Mesendoderm (in vitro differentiated cells): ENCODE data around the gene LMBRD1.

Experiments
- DNase-seq: peaks from one replicate; pipeline ENCODE4 v3.0.0; 2013
- H2AK5ac ChIP-seq: 2 replicates; pipeline ENCODE4 v1.6.1; 2013; ENCODE audit warnings: low read length, inconsistent platforms
- H2BK120ac ChIP-seq: 2 replicates; pipeline ENCODE4 v1.6.1; 2013; ENCODE audit warnings: low read depth, mild to moderate bottlenecking, low read length, moderate library complexity, mixed read lengths
- H2BK15ac ChIP-seq: replicated peaks from 2 replicates; pipeline ENCODE4 v1.6.1; 2013; ENCODE audit warnings: low read depth, mild to moderate bottlenecking, moderate library complexity
- H2BK5ac ChIP-seq: 2 replicates; pipeline ENCODE4 v1.6.1; 2013; ENCODE audit warnings: low read length, inconsistent platforms
- H3K18ac ChIP-seq: 2 replicates; pipeline ENCODE4 v1.6.1; 2013; ENCODE audit warnings: mild to moderate bottlenecking, low read length, mixed read lengths
- H3K23ac ChIP-seq: one replicate; pipeline ENCODE4 v1.6.1; 2013; ENCODE audit warnings: low read length
- H3K27ac ChIP-seq: 2 replicates; pipeline ENCODE4 v1.5.1; 2013; ENCODE audit warnings: low read depth, mild to moderate bottlenecking, inconsistent platforms, low read length, moderate library complexity
- H3K27me3 ChIP-seq: 2 replicates; pipeline ENCODE4 v1.6.1; 2013; ENCODE audit warnings: low read length, control low read depth, mild to moderate bottlenecking, inconsistent platforms; ENCODE audit not compliant: insufficient read depth, poor library complexity
- H3K36me3 ChIP-seq: 2 replicates; pipeline ENCODE4 v1.6.1; 2013; ENCODE audit warnings: low read length, inconsistent platforms; ENCODE audit not compliant: control insufficient read depth, insufficient read depth
- H3K4ac ChIP-seq: one replicate; pipeline ENCODE4 v1.6.1; 2013; ENCODE audit warnings: low read depth, mild to moderate bottlenecking, low read length, moderate library complexity
- H3K4me1 ChIP-seq: 2 replicates; pipeline ENCODE4 v1.6.1; 2013; ENCODE audit warnings: low read depth, low read length, inconsistent platforms; ENCODE audit not compliant: control insufficient read depth
- H3K4me2 ChIP-seq: 2 replicates; pipeline ENCODE4 v1.6.1; 2013; ENCODE audit warnings: low read length
- H3K4me3 ChIP-seq: 2 replicates; pipeline ENCODE4 v1.5.1; 2013; ENCODE audit warnings: mild to moderate bottlenecking, low read length
- H3K56ac ChIP-seq: one replicate; pipeline ENCODE4 v1.6.1; 2013; ENCODE audit warnings: low read length
- H3K79me1 ChIP-seq: 2 replicates; pipeline ENCODE4 v1.6.1; 2013; ENCODE audit warnings: low read length, inconsistent platforms
- H3K79me2 ChIP-seq: 2 replicates; pipeline ENCODE4 v1.6.1; 2013; ENCODE audit warnings: mild to moderate bottlenecking, low read length; ENCODE audit not compliant: control insufficient read depth, insufficient read depth
- H3K9ac ChIP-seq: 2 replicates; pipeline ENCODE4 v1.6.1; 2013; ENCODE audit warnings: low read length, inconsistent platforms
- H4K5ac ChIP-seq: one replicate; pipeline ENCODE4 v1.6.1; 2013; ENCODE audit warnings: low read length
- H4K8ac ChIP-seq: one replicate; pipeline ENCODE4 v1.6.1; 2013; ENCODE audit warnings: low read depth, mild to moderate bottlenecking, control low read depth, low read length, moderate library complexity
- WGBS: extraction: QIAGEN DNeasy Blood & Tissue Kit; methylation state at CpG from one replicate; pipeline ENCODE4 v1.1.7; 2013; ENCODE audit warnings: low lambda C conversion rate, missing lambda C conversion rate; ENCODE audit not compliant: insufficient coverage; ENCODE audit errors: extremely low coverage; 5-methylcytosine and 5-hydroxymethylcytosine counted together

Gene LMBRD1

DNA sequence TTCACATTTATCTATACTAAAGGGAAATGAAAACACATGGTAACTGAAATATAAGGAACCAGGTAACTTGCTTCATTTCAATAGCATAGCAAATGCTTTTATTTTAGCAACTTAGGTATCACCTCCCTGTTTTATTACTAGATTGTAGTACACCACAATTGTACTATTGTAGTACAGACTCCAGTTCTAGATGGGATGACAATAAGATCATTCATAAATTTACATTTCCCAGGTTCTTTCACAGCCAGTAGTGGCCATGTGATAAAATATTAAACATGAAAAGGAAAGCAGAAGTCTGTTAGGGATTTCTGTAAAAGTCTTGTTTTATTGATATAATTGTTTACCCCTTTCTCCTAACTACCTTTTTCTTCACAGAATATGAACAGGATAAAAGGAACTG lies 97.2 kb downstream of the LMBRD1 start:
- no peaks in the 10 kb centered on the region for H3K36me3 ChIP-seq
- no peak overlapping the region for H3K4me3 ChIP-seq
- no peak overlapping the region for H2AK5ac ChIP-seq
- no peak overlapping the region for H3K23ac ChIP-seq
- no peaks in the 10 kb centered on the region for H3K27me3 ChIP-seq
- no peaks in the 10 kb centered on the region for H3K79me1 ChIP-seq
- H3K18ac ChIP-seq = no peak overlapping the region
- H2BK5ac ChIP-seq = no peak overlapping the region
- no peak overlapping the region for H4K5ac ChIP-seq
- DNase-seq = no peak
- H3K4ac ChIP-seq = no peak overlapping the region
- H3K4me2 ChIP-seq = no peak overlapping the region
- H3K4me1 ChIP-seq = no peaks in the 10 kb centered on the region
- no peak overlapping the region for H2BK120ac ChIP-seq
- no peak overlapping the region for H2BK15ac ChIP-seq
- no peak overlapping the region for H3K9ac ChIP-seq
- no peaks in the 10 kb centered on the region for H3K79me2 ChIP-seq
- no peak overlapping the region for H4K8ac ChIP-seq
- H3K27ac ChIP-seq = no peak overlapping the region
- no peak overlapping the region for H3K56ac ChIP-seq

DNA sequence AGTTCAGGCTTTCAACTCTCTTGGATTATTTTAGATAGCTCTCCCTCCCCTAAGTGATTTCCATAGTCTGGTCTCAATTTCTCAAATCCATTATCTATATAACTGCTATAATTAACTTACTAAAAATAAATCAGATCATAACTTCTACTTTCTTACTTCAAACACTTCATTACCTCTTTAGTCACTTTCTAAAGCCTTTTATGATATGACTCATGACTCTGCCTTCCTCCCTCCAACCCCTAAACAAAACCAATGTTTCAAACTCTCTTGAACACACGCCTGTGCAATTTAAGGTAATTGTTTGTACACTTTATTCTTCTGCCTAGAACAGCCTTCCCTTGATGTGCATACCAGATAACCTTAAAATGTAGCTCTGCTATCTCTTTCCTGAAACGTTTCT lies 100.5 kb downstream of the LMBRD1 start:
- Histone ChIP-seq H3K4me3 (no peak overlapping the region), H3K79me2 (no peaks in the 10 kb centered on the region), H4K5ac (no peak overlapping the region), H3K9ac (no peak overlapping the region), H3K4me1 (no peaks in the 10 kb centered on the region), H2BK5ac (no peak overlapping the region), H3K18ac (no peak overlapping the region), H3K56ac (no peak overlapping the region), H2BK120ac (no peak overlapping the region), H3K27me3 (no peaks in the 10 kb centered on the region), H2BK15ac (no peak overlapping the region), H2AK5ac (no peak overlapping the region), H3K4me2 (no peak overlapping the region), H3K79me1 (no peaks in the 10 kb centered on the region), H3K4ac (no peak overlapping the region), H4K8ac (no peak overlapping the region), H3K27ac (no peak overlapping the region), H3K36me3 (no peaks in the 10 kb centered on the region), H3K23ac (no peak overlapping the region)
- WGBS = no CpG with 5 or more reads among the region's 2 CpGs
- DNase-seq = no peak

DNA sequence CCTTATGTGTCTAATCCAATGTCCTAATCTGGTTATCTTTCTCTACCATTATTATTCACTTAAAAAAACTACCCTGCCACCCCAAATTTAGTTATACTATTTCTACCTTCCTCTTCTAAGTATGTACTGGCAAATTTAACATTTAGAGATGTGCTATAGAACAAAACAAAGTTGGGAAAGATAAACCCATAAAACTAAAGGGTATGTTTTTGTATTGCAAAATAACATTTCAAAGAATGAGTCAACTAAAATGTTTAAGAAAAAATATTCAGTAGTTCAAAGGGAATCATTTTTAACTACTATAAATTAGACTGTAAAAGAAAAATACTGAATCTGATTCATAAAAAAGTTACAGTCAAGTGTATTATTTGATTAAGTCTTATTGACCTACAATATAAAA lies 103.0 kb downstream of the LMBRD1 start:
- Histone ChIP-seq H3K9ac (no peak overlapping the region), H2BK15ac (no peak overlapping the region), H3K4me2 (no peak overlapping the region), H4K5ac (no peak overlapping the region), H3K4ac (no peak overlapping the region), H4K8ac (no peak overlapping the region), H3K4me1 (no peaks in the 10 kb centered on the region), H3K79me1 (no peaks in the 10 kb centered on the region), H2AK5ac (no peak overlapping the region), H3K27me3 (no peaks in the 10 kb centered on the region), H3K36me3 (no peaks in the 10 kb centered on the region), H3K4me3 (no peak overlapping the region), H3K79me2 (no peaks in the 10 kb centered on the region), H2BK5ac (no peak overlapping the region), H3K23ac (no peak overlapping the region), H2BK120ac (no peak overlapping the region), H3K18ac (no peak overlapping the region), H3K56ac (no peak overlapping the region), H3K27ac (no peak overlapping the region)
- DNase-seq = no peak

DNA sequence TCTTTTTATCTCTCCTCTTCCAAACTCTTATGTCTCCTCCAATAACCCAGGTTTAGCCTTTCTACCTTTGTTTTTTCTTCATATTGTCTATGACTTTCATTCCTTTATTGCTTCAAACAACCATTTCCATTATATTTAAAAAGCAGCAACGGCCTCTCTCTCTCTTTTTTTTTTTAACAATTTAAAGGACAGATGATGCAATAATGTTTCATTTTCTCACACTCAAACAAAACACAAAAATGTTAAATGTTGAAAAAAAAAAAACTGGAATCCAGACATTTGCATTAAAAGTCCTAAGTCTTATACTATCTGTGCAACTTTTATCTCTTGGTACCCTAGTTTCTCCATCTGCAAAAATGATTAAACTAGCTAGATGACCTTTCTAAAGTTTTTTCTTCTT lies 105.8 kb downstream of the LMBRD1 start:
- H2BK120ac ChIP-seq = no peak overlapping the region

DNA sequence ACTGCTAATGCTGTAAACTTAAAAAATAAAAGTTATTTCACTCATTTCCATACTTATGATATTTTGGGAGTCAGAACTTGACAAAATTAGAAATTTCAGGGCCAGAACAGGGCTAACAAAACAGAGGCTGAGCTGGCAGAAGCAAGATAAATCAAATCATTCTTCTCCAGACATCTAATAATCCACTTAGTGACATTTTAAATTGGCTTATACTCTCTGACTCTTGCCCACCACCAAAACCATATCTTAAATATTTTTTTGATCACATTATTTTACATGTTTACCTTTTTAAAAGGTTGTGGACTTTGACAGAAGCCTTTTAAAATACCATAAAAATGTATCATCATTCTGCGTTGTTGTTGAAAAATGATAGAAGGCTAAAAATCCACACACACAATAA lies 116.5 kb downstream of the LMBRD1 start:
- H3K27ac ChIP-seq = no peak overlapping the region
- no peak overlapping the region for H4K5ac ChIP-seq
- no peaks in the 10 kb centered on the region for H3K27me3 ChIP-seq
- no peak overlapping the region for H2AK5ac ChIP-seq
- no peak overlapping the region for H3K23ac ChIP-seq
- no peak for DNase-seq
- H3K18ac ChIP-seq = no peak overlapping the region
- H2BK120ac ChIP-seq = no peak overlapping the region
- H2BK5ac ChIP-seq = no peak overlapping the region
- H4K8ac ChIP-seq = no peak overlapping the region
- H2BK15ac ChIP-seq = no peak overlapping the region
- H3K79me1 ChIP-seq = no peaks in the 10 kb centered on the region
- no peaks in the 10 kb centered on the region for H3K4me1 ChIP-seq
- no peak overlapping the region for H3K4me2 ChIP-seq
- no peak overlapping the region for H3K56ac ChIP-seq
- no peaks in the 10 kb centered on the region for H3K79me2 ChIP-seq
- H3K4me3 ChIP-seq = no peak overlapping the region
- no peak overlapping the region for H3K9ac ChIP-seq
- no peaks in the 10 kb centered on the region for H3K36me3 ChIP-seq
- WGBS = no CpG with 5 or more reads among the region's 1 CpG
- H3K4ac ChIP-seq = no peak overlapping the region

More for the DNA sequence above, 105.8 kb downstream of the LMBRD1 start:
- no peak overlapping the region for H3K9ac ChIP-seq
- no peak overlapping the region for H3K4me2 ChIP-seq
- H4K5ac ChIP-seq = no peak overlapping the region
- H3K4me1 ChIP-seq = no peaks in the 10 kb centered on the region
- H3K79me2 ChIP-seq = no peaks in the 10 kb centered on the region
- H2AK5ac ChIP-seq = no peak overlapping the region
- no CpG with 5 or more reads among the region's 1 CpG for WGBS
- H2BK15ac ChIP-seq = no peak overlapping the region
- H3K56ac ChIP-seq = no peak overlapping the region
- H3K36me3 ChIP-seq = no peaks in the 10 kb centered on the region
- H3K27me3 ChIP-seq = no peaks in the 10 kb centered on the region
- H2BK5ac ChIP-seq = no peak overlapping the region
- no peak overlapping the region for H3K4me3 ChIP-seq
- H3K79me1 ChIP-seq = no peaks in the 10 kb centered on the region
- no peak overlapping the region for H3K23ac ChIP-seq
- no peak overlapping the region for H3K4ac ChIP-seq
- no peak overlapping the region for H3K18ac ChIP-seq
- H4K8ac ChIP-seq = no peak overlapping the region
- DNase-seq = no peak
- no peak overlapping the region for H3K27ac ChIP-seq

DNA sequence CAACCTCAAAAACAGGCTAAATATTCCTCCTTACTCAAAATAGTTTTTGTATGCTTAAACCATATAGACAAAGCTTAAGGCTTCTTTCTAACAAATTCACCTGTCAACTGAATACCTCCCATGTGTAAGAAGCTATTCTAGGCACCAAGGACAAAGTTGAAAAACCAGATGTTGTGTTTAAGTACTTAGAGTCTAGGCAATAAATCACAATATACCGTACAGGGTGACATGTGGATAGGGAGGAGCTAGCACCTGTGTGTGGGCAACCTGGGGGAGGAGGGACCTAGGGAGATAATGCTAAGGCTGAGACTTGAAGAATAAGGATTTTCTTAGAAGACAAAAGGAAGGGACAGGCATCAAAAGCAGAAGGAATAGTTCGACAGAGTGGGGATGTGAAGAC lies 123.5 kb downstream of the LMBRD1 start:
- H4K5ac ChIP-seq = no peak overlapping the region
- no peak overlapping the region for H3K27ac ChIP-seq
- H3K79me1 ChIP-seq = no peaks in the 10 kb centered on the region
- H4K8ac ChIP-seq = no peak overlapping the region
- WGBS = no CpG with 5 or more reads among the region's 2 CpGs
- no peak overlapping the region for H3K18ac ChIP-seq
- H2BK5ac ChIP-seq = no peak overlapping the region
- no peak overlapping the region for H2BK15ac ChIP-seq
- H3K4me3 ChIP-seq = no peak overlapping the region
- no peak overlapping the region for H3K23ac ChIP-seq
- H3K4me1 ChIP-seq = no peaks in the 10 kb centered on the region
- no peak for DNase-seq
- H3K56ac ChIP-seq = no peak overlapping the region
- H2AK5ac ChIP-seq = no peak overlapping the region
- H3K4ac ChIP-seq = no peak overlapping the region
- H3K79me2 ChIP-seq = no peaks in the 10 kb centered on the region
- no peak overlapping the region for H3K9ac ChIP-seq
- no peak overlapping the region for H2BK120ac ChIP-seq
- no peak overlapping the region for H3K4me2 ChIP-seq
- H3K27me3 ChIP-seq = no peaks in the 10 kb centered on the region
- H3K36me3 ChIP-seq = no peaks in the 10 kb centered on the region
